KOPT-K1 (cell line): Measurements from ENCODE around the gene ANO1.

Source experiments
- H3K27ac ChIP-seq: fragments of 200-600 bp; sonication (generic); 2 replicates; pipeline ENCODE4 v1.5.1; 2016; ENCODE audit warnings: antibody characterized with exemption, mild to moderate bottlenecking, low read depth, low read length; ENCODE audit not compliant: poor library complexity, severe bottlenecking
- H3K36me3 ChIP-seq: fragments of 200-600 bp; sonication (generic); 2 replicates; pipeline ENCODE4 v1.5.1; 2017; ENCODE audit warnings: antibody characterized with exemption, mild to moderate bottlenecking, low read length, moderate library complexity; ENCODE audit not compliant: insufficient read depth
- H3K9me3 ChIP-seq: fragments of 200-600 bp; sonication (generic); 2 replicates; pipeline ENCODE4 v1.5.1; 2017; ENCODE audit warnings: antibody characterized with exemption, low read length, mild to moderate bottlenecking; ENCODE audit not compliant: insufficient read depth, poor library complexity, severe bottlenecking

The ANO1 gene

GRCh38 chr11:70230151-70230839, 152.2 kb downstream of the ANO1 start:
- H3K36me3 ChIP-seq, result no peaks in the 10 kb centered on the region
- H3K27ac ChIP-seq, result no peak overlapping the region
- peaks cover 8% of the 10 kb centered on the region for H3K9me3 ChIP-seq

GRCh38 chr11:70230840-70231710, 153.0 kb downstream of the ANO1 start:
- H3K9me3 ChIP-seq, result peaks cover 8% of the 10 kb centered on the region
- H3K36me3 ChIP-seq, result no peaks in the 10 kb centered on the region
- no peak overlapping the region for H3K27ac ChIP-seq

- Histone ChIP-seq H3K36me3 (no peaks in the 10 kb centered on the region), H3K27ac (no peak overlapping the region), H3K9me3 (peaks cover 8% of the 10 kb centered on the region)
Observed at GRCh38 chr11:70233034-70233433, 154.9 kb downstream of the ANO1 start.

- H3K27ac ChIP-seq, result no peak overlapping the region
- no peaks in the 10 kb centered on the region for H3K36me3 ChIP-seq
- H3K9me3 ChIP-seq, result peaks cover 8% of the 10 kb centered on the region
Observed at GRCh38 chr11:70233511-70233934, 155.4 kb downstream of the ANO1 start.

GRCh38 chr11:70233962-70234361, 155.8 kb downstream of the ANO1 start:
- Histone ChIP-seq H3K36me3 (no peaks in the 10 kb centered on the region), H3K9me3 (peaks cover 8% of the 10 kb centered on the region), H3K27ac (no peak overlapping the region)
